ENCODE results near the gene GRM5.
"Not testable (repeated sequence)": the region's sequence is repeated elsewhere in the genome, so short reads cannot be mapped to it uniquely, and the experiment has no call there.

GRM5 gene

DNA sequence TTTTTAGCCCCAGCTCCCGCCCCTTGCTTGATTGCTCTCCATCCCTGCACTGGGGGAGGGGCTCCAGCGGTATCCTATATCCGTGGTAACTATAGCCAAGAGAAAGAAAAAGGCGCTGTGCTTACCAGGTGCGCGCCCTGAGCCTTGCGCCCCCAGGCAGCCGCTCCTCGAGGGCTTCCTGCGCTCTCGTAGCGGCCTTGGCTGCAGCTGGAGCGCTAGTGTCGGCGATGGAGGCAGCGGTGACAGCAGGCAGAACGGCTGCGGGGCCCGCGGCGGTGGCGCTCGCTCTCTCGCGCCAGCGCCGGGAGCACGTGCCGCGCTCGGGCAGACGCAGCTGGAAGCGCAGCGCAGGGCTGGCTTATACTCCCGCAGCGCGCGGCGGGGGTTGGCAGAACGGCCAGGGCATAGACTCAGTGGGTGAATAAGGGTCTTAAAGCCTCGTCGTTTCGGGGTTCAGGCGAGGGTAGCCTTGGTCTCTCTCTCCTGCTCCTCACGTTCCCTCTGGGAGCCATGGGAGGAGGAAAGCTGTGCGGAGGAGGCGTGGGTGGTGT, at the start of gene GRM5:
TSS of gene GRM5 (minus strand) at position 332 of the 551 bp plus-strand sequence. CDS start 18,110 bp downstream, outside the sequence.
- DNase-seq: not testable (repeated sequence)

DNA sequence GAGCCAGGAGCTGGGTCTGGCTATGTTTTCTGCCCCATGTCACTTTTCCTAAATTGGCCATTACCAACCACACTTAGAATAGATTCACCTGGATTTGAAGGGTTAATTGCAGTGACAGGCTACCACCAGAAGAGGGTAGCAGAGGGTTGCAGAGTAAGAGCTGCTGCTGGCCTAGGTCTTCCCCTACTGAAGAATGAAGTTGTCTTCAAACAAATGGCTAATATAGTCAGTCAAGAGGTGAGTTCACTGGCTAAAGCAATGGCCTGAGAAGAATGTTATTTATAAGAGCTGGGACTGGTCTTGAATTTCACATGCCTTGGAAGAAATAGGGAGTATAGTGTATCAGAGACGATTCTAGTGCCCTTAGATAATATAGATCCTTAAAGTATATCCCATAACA, 32.2 kb upstream of the GRM5 start:
- not testable (repeated sequence) for DNase-seq

DNA sequence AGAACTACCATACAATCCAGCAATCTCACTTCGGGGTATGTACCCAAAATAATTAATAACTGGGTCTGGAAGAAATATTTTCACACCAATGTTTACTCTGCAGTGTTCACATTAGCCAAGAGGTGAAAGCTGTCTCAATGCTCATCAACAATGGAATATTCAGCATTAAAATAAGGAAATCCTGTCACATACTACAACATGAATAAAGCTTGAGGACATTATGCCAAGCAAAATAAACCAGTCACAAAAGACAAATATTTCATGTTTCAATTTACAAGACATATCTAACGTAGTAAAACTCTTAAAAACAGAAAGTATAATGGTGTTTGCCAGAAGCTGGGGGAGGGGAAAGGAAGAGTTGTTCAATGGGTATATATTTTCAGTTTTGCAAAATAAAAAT, 28.0 kb upstream of the GRM5 start:
- DNase-seq: not testable (repeated sequence)

DNA sequence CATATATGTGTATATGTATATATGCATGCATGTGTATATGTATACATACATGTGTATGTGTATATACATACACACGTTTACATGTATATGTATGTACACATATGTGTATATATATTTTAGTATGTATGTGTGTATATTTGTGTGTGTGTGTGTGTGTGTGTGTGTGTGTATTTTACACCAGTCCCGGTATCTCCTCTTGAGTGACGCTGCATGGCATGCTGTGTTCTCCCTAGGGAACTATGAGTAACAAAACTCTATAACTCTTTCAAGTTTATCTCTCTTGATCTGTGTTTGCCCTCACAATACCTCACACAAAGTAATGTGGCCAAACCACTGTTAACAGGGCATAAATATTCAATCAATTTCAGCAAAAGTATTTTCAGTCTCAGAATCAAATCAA, 19.2 kb upstream of the GRM5 start:
- not testable (repeated sequence) for DNase-seq

DNA sequence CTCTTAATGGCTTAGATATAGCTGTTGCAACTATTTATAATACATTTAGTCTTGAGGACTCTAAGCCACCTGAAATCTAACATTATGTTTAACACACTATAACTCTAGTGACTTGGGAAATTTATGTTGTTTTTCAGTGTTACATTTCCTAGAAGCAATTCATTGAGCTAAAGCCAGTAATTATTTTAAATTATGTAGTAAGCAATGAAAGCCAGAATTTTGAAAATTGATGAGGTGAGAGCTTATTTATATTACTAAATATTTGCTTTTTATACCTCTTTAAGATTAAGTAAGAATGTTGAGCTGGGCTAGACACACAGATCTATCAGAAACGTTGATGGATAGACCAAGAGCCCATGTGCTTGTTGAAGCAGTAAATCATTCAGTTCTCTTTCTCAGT, 5.1 kb upstream of the GRM5 start:
- DNase-seq: not testable (repeated sequence)

DNA sequence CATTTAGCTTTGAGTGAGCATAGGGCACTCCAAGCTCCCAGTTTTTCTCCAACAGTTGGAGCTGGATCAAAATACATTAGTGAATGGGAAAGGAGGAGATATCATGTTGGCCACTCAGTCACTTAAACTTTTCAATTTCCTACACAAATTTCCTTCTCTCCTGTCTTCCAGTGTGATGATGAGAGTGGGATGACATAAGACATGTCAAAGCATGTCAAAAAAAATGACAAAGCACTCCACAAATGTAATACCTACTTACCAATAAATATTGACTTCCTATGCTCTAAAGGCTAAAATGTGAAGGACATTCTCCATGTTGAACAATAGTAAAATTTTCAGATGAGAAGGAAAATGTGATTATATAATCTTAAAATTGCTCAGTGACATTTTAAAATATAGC, 1.5 kb upstream of the GRM5 start:
- no peak for DNase-seq

DNA sequence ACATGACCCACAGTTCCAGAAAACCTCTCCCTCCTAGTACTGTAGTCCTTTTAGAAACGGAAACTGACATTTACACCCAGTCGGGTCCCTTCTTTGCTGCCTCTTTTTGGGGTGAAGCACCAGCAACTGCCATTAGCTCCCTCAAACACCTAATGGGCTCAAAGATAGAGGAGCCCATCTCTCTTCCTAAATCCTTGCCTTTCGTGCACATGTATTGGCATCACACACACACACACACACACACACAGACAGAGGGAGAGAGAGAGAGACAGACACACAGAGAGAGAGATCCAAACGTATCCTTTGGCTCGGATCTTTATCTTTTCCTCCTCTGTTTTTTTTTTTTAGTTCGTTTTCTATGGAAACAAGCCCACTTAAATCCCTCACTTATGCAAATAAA, 716 bp downstream of the GRM5 start:
- no peak for DNase-seq

DNA sequence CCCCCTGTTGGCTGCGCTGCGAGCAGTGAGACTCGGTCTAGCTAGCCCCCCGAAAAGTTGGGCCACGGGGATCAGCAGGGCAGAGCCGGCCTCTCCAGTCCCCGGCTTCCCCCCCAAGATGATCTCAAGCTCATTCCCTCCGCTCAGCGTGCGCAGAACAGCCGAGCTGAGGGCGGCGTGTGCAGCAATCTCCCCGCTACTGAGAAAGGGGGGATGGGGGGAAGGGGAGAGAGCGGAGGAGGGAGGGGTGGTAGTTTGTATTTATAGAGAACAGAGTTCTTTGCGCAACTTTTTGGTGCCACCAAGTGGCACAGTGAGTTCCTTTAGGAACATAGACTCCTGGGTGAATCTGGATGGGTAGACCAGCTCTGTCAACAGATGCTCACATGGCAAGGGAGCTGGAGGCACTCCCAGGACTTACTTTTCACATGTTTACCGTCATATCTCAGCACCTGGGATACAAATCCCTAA, 2.3 kb downstream of the GRM5 start:
- DNase-seq: not testable (repeated sequence)

DNA sequence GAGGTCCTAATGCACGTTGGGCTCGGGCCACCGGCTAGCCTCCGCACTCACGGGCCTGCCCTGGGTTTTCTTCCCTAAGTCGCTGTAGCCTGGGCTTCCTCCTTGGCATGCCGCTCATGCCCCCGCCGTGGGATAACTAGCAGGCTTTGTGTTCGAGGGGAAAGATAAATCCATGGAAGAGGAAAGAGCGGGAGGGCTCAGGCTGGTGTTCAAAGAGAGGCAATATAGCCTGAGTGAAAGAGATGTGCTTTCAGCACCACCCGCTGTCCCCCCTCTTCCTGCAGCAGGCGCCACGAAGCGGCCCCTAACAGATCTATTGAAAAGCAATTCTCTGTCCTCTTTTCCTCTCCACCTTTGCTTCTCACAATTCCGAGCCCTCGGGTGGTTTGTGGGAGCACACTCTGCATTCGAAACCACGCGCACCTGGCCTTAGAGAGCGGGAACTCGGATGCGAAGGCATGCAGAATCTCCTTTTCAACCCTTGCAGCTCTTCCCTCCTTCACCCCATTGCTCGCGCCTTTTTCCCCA, 2.9 kb downstream of the GRM5 start:
- not testable (repeated sequence) for DNase-seq

DNA sequence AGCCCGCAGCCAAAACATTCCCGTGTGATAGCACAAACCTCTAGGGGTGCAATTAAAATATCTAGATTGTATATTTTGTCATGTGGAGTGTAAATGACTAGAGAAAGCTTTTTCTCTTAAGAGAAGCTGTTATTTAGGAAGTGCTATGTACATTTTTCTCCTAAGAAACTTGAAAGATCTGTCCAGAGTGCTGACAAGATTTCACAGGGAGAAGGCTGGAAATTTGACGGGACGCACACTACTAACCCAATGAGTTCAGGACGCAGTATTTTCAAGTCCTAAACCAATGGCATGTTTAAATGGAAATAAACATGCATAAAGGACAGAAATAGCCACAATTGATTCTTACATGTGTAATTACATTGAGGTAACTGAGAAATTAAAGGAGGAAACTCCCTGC, 3.9 kb downstream of the GRM5 start:
- DNase-seq: not testable (repeated sequence)

DNA sequence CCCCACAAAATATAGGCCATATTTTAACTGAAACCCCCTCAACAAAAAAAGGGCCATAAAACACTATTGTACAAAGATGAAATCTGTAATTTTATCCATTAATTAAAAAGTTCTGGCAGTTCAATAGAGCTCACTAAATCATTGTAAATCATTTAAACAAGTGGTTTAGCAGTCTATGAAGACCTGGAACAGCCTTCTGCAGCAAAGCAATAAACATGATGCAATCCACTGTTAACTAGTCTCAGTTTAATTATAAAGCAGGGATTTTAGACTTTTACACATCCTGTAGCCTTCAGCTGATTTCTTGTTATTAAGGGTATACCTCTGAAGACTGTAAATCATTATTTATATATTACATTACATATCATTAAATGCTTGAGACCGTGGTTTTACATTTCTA, 8.4 kb downstream of the GRM5 start:
- not testable (repeated sequence) for DNase-seq

DNA sequence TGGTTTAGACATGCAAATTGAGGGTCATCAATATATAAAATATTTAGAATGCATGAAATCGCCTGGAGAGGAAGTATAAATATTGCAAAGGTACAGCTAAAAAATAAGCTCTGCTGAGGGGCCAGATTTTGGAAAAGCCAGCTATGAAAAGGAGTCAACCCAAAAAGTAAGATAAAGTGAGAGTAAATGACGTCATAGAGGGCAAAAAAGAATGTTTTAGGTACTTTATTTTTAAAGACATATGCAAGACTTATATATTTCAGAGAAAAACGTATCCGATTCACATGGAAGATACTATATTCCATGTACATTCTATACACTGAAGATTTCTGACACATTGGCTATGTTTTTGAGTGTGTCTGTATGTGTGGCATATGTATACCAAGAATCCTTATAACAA, 13.6 kb downstream of the GRM5 start:
- DNase-seq: no peak

DNA sequence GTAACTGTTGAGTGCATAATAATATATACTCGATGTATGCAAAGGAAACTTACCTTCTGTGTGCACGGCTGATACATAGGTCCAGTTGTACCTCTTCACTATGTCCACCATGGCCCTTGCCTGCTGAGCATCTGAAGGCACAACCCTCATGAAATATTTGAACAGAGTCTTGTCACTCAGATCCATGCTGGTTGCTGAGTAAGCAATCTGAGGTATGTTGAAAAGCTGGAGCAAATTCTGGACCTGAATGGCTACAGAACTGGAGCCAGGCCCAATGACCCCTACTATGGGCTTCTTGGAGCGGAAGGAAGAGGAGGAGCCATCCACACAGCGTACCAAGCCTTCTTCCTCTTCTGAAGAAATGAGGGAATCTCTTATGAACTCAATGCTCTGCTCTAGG, 18.6 kb downstream of the GRM5 start:
- DNase-seq: not testable (repeated sequence)

DNA sequence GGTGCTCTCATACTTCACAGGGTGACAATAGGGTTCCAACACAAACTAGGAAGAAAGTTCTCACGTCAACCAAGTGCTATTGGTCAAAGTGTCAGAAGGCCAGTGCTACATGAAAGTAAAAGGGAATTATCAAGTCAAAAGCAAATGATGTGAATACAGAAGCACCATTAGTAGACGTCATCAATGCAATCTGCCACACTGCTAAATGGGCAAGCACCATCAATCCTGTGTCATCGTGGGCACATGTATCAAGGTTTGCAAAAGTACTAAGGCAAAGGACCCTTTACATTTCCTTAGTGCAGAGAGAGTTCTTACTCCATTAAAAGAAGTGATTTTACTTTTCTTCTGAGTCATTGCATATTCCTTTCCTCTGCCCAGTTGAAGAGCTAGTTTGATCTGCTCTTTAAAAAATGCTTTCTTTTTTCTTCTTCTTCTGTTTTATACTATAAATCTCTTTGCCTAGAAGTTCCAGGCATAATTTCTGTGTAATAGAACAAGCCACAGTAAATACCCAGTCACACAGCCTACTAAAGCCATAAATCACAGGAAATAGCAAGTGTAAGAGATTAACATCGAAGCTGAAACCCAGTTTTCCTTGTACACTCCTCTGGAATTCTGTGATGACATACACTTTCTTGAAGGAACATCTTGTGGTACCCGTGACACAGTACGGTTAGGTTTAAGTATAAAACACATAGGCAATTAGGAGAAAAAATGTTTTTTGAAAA, 21.8 kb downstream of the GRM5 start:
- not testable (repeated sequence) for DNase-seq

DNA sequence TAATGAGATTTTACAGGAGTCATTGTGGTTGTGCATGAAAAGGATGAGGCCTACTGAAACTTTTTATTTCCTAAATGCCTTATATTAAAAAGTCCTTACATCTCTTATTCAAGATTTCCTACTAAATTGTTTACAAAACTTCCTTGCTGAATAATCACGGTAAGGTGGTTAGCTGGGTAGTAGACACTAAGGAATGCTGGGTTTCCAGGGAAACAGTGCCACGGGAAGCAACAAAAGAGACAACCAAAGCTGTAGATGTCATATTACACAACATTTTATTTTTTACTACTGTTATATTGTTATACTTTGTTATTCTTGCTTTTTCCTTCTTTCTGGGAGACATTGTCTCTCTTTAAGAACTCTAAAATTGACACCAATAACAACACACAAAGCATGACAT, 36.1 kb downstream of the GRM5 start:
- not testable (repeated sequence) for DNase-seq

DNA sequence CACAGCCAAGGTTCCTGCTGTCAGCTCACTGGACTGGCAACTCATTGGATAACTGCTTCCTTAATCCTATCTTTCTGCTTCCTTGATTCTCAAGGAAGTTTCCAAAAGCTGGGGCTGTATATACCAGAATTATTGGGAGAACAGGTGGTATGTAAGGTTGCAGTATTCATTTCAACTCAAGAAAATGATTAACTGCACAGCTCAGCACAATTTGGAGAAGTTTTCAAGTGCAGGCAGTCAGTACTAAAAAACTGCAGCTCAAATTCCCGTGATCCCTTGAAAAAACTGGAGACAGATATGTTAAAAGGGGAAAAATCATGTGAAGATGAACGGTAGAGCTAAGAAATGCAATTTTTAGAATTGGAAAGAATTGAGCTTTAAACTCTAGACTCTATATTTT, 44.4 kb downstream of the GRM5 start:
- DNase-seq: no peak

DNA sequence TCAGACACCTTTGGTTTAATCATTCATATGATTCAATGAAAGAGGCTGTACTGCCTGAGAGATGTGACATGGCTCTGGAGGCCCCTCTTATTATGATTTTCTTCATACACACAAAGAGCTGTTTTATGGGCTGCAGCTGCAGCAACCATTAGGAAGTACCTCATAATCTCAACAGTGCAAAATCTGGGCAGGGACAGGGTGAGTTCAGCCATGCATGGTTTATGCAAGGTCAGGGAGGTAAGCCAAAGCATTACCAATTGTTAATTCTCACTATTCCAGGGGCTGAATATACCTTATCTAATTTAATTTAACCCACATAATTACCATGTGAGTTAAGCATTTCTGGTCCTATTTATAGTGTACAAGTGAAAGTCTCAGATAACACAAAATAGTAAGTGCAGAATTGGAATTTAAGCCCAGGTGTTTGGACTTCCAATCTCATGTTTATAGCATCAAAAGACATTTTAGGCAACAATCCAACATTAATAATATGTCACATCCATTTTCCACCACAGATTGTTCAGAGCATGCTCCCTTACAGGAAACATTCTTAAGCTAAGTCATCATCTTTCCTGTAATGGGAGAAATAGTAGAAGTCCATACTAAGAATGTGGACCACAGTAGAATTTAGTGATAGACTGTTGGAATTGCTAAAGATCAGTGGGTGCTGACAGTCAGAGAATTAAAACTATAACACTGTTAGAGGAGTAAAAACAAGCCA, 45.8 kb downstream of the GRM5 start:
- DNase-seq: not testable (repeated sequence)

DNA sequence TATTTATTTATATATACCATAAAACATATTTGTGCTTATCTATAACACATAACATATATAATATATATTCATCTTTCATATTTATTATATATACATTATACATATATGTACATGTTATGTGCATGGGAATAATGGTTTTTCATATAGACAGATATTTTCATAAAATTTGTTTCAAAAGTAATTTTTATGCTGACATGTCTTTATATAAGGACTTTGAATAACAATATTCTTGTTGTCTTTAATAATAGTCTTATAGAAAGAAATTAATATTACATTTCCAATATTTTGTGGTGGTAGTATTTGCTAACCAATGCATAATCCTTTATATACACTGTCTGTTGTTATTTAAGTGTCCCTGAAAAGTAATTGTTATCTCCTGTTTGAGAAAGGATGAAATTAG, 49.6 kb downstream of the GRM5 start:
- DNase-seq: no peak

DNA sequence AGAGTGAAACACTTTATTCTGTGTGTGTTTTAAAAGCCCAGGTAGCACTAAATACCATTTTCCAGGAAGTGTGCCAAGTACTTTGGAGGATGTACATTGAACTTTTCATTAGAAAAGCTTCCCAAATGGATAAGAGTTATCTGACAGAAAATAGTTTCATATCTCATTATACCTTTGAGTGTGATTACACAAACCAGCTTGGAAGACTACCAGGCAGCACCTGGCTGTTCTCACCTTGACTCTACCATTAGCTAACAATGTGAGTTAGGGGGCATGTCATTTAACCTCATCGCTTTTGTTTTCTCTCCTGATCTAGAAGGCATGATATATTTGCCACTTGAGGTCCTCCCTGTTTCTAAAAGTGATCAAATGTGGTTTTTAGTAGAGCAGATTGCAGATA, 50.2 kb downstream of the GRM5 start:
- no peak for DNase-seq

DNA sequence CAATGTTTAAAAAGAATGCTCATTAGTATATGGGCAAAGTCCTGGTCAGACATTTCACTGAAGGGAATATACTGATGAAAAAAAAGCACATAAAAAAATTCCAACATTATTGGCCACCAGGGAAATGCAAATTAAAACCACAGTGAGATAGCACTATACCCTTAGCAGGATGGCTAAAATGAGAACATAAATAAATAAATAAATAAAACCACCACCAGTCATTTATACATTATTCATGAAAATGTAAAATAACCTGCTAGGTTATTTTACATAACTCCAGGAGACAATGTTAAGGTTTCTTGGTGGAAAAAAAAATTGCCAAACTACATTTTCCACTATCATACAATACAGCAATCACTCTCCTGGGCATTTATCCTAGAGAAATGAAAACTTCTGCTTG, 64.9 kb downstream of the GRM5 start:
- DNase-seq: not testable (repeated sequence)

DNA sequence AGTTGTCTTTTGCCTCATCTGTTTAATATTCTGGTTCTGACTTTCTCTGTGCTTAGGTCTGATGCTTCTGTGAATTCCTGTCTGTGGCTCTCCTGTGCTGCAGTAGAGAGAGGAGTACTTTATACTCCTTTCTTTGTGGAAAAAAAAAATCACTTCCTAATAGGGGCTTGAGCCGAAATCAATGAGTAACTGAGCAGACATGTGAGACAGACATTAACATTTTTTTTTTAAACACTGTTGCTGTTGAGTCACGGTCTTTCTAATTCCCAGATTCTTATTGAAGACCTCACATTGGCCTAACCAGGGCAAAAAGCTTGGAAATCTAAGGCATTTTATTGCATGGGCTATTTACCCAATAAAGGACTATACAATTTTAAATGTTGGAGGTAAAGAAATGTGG, 86.1 kb downstream of the GRM5 start:
- DNase-seq: no peak

DNA sequence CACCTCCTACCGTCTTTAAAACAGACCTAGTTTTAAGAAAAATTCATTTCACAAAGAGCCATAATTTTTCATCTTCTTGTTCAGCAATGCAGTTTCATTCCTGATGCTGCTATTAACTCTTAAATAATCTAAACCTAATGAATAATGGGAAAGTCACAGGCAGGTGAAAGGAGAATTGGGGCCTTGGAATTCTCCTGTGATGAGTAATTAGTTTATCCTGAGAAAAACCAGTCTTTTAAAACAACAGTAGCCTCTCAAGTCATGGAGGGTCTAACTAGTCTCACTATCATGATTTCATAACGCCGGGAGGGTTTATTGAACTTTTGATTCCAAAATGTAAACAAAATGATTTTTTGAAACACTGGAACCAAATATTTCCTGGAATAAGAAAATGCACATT, 86.8 kb downstream of the GRM5 start:
- not testable (repeated sequence) for DNase-seq

DNA sequence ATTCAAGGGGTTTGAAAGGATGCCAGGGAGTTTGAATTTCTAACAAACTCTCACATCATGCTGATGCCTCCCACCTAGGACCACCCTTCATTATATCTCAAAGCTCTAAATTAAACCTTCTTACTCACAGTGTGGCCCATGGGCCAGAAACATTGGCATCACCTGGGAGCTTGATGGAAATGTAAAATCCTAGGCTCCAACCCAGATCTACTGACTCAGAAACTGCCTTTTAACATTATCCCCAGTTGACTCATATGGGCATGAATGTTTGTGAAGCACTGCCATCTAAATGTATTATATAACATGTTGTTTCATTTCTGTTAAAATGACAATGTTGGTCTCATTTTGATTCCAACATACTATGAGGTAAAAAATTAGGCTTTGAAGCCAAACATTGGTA, 90.3 kb downstream of the GRM5 start:
- DNase-seq: not testable (repeated sequence)

DNA sequence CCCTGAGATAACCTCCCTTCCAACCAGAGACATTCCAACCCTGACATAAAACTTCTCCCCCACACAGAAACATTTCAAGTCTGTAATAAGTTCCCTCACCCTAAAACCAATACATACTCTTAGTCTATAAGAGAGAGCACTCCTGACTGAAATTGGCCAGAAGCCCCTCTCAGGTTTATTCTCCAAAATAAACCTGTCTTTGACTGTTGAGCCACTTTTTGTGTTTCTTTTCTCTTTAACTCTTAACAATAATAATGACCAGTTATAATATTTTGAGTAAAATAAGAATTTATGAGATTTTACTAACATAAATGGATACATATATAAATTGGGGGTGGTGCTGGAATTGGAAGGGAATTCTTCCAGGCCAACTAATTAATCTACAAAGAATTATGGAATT, 93.6 kb downstream of the GRM5 start:
- no peak for DNase-seq
